NCI-H2227 treated with DMSO at 0.1 percent for 48 hours (cell line): ENCODE data around the gene PUM2.

ENCODE experiments used
- DNase-seq: peaks from one replicate; lab custom pipeline; 2025; lab: John Stamatoyannopoulos, UW

The PUM2 gene

GRCh38 chr2:20229322-20230113, 121.1 kb downstream of the PUM2 start:
- DNase-seq, result no peak

GRCh38 chr2:20227894-20228505, 122.6 kb downstream of the PUM2 start:
- DNase-seq, result no peak

- no peak for DNase-seq
These were observed 124.5 kb downstream of the PUM2 start for GRCh38 chr2:20226152-20226545.

GRCh38 chr2:20225294-20226151, 125.1 kb downstream of the PUM2 start:
- DNase-seq, result peak; percentile 66

GRCh38 chr2:20224716-20225293, 125.8 kb downstream of the PUM2 start, which contains the start of gene SDC1:
TSS of gene SDC1 (minus strand) at chr2:20225130. CDS start at chr2:20224867, 263 bp downstream.
- peak; percentile 66 for DNase-seq

GRCh38 chr2:20224164-20224715, 126.4 kb downstream of the PUM2 start:
- no peak for DNase-seq

- peak; percentile 54 for DNase-seq
These were observed 127.1 kb downstream of the PUM2 start for GRCh38 chr2:20223407-20224163.

GRCh38 chr2:20222769-20223406, 127.8 kb downstream of the PUM2 start:
- no peak for DNase-seq

- DNase-seq, result no peak
These were observed 128.5 kb downstream of the PUM2 start for GRCh38 chr2:20222014-20222768.

- no peak for DNase-seq
These were observed 129.1 kb downstream of the PUM2 start for GRCh38 chr2:20221555-20221973.

- DNase-seq, result no peak
These were observed 129.7 kb downstream of the PUM2 start for GRCh38 chr2:20220806-20221554.

- no peak for DNase-seq
These were observed 130.8 kb downstream of the PUM2 start for GRCh38 chr2:20219763-20220380.

- no peak for DNase-seq
These were observed 132.0 kb downstream of the PUM2 start for GRCh38 chr2:20218331-20219320.

- no peak for DNase-seq
These were observed 133.3 kb downstream of the PUM2 start for GRCh38 chr2:20217041-20217970.

GRCh38 chr2:20216130-20217025, 134.3 kb downstream of the PUM2 start:
- no peak for DNase-seq
